HG03469 (cell line): ENCODE results near the gene KCMF1.
A peak's percentile ranks its signal among the peaks of the same experiment; 100 is the strongest.
"Not testable (repeated sequence)": the region's sequence is repeated elsewhere in the genome, so short reads cannot be mapped to it uniquely, and the experiment has no call there.

Experiments used
- ATAC-seq: cut with Tn5 transposase; IDR thresholded peaks from one replicate; pipeline ENCODE4 v1.9.1; 2021; ENCODE audit warnings: mild to moderate bottlenecking, moderate library complexity, moderate number of reproducible peaks; ENCODE audit not compliant: unreplicated experiment

The KCMF1 gene

GRCh38 chr2:84970868-84971509 lies at the start of gene KCMF1:
KCMF1 (plus strand) TSS chr2:84971161; CDS start chr2:84971452, 291 bp downstream.
- ATAC-seq = peak; percentile 27

GRCh38 chr2:84923009-84923408 lies 48.0 kb upstream of the KCMF1 start:
- no peak for ATAC-seq

GRCh38 chr2:84924173-84925106 lies 46.5 kb upstream of the KCMF1 start:
- ATAC-seq = peak; percentile 27

- ATAC-seq = no peak
Observed at GRCh38 chr2:84925336-84925723, 45.6 kb upstream of the KCMF1 start.

GRCh38 chr2:84925724-84926376 lies 45.1 kb upstream of the KCMF1 start:
- ATAC-seq = peak; percentile 68

GRCh38 chr2:84927275-84927627 lies 43.7 kb upstream of the KCMF1 start:
- ATAC-seq = no peak

GRCh38 chr2:84931384-84931821 lies 39.6 kb upstream of the KCMF1 start:
- peak; percentile 49 for ATAC-seq

- ATAC-seq = peak; percentile 34
Observed at GRCh38 chr2:84938194-84938879, 32.6 kb upstream of the KCMF1 start.

- ATAC-seq = peak; percentile 68
Observed at GRCh38 chr2:84939426-84940087, 31.4 kb upstream of the KCMF1 start.

- ATAC-seq = no peak
Observed at GRCh38 chr2:84940088-84940470, 30.9 kb upstream of the KCMF1 start.

- ATAC-seq = no peak
Observed at GRCh38 chr2:84940831-84941412, 30.0 kb upstream of the KCMF1 start.

GRCh38 chr2:84942166-84942565 lies 28.8 kb upstream of the KCMF1 start:
- ATAC-seq = no peak

GRCh38 chr2:84942964-84943421 lies 28.0 kb upstream of the KCMF1 start:
- ATAC-seq = peak; percentile 28

- no peak for ATAC-seq
Observed at GRCh38 chr2:84944295-84944909, 26.6 kb upstream of the KCMF1 start.

- ATAC-seq = not testable (repeated sequence)
Observed at GRCh38 chr2:84945838-84946203, 25.1 kb upstream of the KCMF1 start.

GRCh38 chr2:84946204-84947009 lies 24.6 kb upstream of the KCMF1 start:
- peak; percentile 56 for ATAC-seq

GRCh38 chr2:84947010-84947593 lies 23.9 kb upstream of the KCMF1 start:
- ATAC-seq = no peak

GRCh38 chr2:84953535-84953934 lies 17.4 kb upstream of the KCMF1 start:
- ATAC-seq = no peak
